GM18499 (cell line): ENCODE results near the gene TSPO2.

Experiments used
- ATAC-seq: cut with Tn5 transposase; IDR thresholded peaks from one replicate; pipeline ENCODE4 v1.9.1; 2021; ENCODE audit warnings: moderate number of reproducible peaks; ENCODE audit not compliant: insufficient read depth, unreplicated experiment

Gene TSPO2

DNA sequence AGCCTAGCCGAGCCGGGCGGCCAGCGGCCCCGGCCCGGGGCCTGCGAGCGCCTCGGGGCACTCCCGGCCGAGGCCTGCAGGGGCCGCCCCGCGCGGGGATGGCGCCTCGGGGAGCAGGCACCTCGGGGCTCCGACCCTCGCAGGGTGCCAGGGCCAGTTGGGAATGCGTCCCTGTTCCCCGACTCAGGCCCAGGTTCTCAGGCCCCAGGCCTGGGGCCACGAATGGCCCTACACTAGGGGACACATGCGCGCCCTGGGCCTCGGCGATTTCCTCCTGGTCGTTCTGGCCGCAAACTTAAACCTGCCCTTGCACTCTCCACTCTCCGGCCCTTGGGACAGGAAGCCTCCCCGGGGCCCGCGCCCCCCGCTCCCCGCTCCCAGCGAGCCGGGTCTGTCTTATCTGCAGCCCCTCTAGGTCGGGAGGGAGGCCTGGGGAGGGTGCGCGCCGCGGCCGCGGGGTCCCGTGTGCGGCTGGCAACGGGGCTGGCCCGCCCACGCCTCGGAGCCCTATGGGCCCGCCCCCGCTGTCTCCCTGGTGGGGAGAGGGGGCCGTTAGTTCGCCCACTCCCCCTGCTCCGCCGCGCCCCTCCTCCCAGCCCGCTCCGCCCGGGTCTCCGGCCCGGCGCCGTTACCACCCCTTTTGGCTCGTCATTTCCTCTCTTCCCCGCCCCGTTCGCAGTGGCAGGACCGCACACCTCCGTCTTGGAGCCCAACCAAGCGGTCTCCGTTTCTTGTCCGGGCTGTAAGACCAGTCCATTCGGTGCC, 31.1 kb downstream of the TSPO2 start:
- ATAC-seq, result peak; percentile 5

DNA sequence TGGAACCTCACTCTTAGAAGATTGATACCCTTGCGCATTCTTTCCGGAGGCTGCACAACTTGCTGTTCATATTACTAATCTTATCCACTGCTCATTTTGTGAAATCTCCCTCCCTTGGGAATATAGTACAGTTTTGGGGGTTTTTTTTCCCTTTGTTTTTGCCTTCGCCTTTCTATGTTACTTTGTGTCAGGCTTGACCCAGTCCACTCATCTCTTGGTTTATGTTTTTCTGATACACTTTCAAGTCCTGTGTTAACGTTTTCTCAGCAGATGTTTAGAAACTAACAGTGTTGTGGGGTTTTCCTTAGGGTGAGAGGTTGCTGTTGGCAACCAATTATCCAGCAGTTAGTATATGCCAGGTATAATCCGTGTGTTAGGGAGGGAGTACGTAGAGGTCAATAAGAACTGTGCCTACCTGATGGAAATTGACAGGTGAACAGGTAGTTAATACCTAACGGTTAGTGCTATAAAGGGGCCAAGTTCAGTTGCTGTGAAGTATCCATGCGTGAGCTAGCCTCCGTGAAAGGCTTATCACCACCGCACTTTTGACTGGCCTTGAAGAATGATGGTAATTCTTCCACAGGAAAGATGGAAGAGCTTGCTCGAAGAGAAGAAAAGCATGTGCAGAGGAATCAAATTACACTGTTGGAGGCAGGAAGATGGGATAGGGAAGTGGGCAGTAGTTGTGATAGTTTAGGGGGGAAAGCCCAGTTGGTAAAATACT, 31.9 kb downstream of the TSPO2 start:
- no peak for ATAC-seq

DNA sequence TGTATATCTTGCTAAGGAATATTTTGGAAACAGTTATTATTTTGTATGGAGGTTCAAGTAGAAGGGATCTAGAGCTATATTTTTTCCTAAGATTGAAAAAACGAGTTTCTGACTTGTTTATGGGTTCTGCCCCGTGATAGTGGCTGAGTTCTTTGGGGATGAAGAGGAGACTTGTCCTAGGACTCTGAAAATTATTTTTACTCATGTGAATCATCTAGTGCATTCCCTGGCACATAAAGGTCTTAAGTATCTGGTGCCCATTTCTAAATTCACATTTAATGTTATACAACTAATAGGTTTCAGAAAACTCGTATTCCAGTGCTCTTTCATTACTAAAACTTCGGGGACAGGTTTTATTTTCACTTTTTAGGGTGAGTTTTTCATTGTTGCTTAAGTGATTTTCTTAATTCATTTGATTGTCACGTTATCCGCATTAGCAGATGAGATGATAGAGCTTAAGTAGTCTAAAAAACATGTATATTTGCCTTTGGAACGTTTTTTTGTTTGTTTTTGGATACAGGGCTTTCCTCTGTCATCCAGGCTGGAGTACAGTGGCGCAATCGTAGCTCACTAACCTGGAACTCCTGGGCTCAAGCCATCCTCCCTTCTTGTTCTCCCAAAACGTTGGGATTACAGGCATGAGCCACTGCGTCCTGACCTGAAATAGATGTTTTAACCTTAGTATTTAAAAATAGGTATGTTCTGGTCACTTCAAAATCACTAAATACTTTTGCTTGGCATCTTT, 32.6 kb downstream of the TSPO2 start:
- no peak for ATAC-seq

DNA sequence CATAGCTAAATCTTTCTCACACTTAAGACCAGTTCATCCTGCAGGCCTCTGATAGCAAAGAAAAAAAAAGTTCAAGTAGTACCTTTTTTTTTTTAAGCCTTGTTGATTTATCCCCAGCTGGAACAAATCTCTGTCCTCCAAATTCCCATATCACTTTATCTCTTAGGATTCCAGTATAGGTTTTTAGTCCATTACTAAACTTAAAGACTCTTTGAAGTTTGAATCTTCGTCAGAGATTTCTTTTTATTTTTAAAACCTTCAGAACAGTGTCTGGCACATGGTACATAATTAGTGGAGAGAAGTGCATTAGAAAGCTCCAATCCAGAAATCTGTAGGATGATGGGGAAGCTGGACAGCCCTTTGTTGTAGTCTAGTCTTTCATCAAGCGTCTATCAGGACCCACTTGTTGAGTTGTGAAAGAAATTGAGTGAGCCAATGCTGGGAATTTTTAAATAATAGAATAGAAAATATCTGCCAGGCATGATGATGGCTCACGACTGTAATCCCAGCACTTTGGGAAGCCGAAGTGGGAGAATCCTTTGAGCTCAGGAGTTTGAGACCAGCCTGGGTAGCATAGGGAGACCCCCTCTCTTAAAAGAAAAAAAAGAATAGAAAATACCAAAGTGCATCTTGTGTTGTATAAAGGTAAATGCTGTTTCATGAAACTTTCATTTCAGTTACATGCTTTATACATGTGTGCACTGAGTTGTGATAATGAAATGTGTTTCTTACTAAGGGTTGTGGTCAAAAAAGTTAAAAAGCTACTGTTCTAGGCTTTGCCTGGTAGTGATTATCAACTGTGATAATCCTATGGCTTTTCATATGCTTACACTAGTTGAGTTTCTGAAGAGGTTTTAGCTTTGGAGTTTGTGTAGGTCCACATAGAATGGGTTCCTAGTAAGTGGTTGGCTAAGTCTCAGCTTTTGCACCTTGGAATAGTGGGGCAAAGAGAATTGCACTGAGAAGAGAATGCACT, 33.7 kb downstream of the TSPO2 start:
- ATAC-seq, result no peak

DNA sequence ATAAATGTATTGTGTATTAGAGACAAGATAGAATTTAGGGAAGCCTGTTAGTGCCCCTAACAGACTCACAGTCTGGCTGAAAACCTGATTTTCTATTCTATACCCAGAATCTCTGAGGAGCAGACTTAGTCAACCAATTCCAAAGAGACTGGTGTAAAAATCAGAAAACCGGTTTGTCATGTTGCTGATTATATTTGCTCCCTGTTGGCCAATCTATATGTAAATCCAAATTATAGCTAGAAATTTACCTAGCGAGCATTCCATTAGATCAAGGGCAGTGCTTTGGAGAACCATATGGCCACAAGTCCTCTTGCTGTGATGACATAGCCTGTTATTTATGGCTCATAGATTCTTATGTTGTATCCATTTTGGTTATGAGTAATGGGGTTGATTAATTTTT, 35.3 kb downstream of the TSPO2 start:
- no peak for ATAC-seq

DNA sequence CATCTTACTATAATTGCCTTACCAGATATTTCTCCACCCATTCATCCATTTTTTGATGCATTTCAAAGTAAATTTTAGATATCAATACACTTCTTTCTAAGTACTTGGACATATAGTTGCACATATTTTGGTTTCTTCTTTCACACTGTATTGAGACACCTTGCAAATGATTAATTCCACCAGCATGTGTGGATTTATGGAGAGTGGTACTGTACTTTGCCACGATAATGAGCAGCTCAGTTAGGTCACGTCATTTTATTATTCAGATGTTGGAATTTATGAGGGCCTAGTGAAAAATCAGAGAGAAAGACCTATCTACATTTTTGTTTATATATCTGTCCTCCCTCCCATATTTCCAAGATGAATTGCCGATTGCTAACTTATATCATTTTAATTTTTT, 35.8 kb downstream of the TSPO2 start:
- no peak for ATAC-seq

DNA sequence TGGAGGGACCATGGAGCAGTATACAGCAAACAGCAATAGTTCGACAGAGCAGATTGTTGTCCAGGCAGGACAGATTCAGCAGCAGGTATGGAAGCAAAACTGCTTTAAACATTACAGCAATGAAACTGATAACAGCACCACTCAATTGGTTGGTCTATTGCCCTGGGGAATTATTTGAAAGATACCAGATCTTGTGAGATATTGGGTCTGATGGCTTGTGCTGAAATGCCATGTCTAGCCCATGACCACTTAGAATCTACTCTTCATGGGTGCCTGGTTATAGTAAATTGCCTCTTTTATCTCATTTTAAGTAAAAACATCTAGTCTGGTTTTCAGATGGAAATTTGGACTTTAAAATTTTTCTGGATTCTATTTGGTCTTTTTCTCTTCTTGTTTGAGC, 36.8 kb downstream of the TSPO2 start:
- ATAC-seq, result no peak

DNA sequence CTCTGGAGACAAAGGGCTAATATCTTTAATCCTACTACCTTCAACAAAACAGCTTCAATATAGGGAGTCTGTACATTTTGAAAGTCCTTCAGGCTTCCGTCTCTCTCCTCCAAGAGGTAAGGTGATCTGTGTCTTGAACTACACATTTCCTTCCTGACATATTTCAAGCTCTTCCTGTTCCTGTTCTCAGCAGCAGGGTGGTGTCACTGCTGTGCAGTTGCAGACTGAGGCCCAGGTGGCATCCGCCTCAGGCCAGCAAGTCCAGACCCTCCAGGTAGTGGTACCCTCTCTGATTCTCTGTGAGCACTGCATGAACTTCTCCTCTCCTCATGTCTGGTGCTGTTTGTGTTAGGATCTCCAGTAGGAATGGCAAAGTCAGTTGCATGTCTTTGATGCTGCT, 38.4 kb downstream of the TSPO2 start:
- ATAC-seq, result no peak

DNA sequence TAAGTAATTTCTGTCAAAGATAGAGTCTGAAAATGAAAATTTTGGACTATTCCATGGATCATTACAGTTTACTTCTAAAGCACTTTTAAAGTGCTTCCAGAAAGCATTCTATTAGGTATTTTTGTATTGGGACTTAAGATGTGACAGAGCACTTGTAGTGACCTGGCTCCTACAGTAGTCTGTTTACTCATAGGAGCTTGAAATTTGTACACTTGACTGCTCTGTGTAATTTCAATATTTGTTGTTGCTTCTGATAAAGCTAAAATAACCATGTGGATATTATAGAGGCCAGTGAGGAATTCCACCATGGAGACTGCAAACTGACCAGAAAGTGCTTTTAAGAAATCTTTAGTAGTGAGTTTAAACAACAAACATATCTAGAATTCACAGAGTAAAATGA, 40.8 kb downstream of the TSPO2 start:
- no peak for ATAC-seq

DNA sequence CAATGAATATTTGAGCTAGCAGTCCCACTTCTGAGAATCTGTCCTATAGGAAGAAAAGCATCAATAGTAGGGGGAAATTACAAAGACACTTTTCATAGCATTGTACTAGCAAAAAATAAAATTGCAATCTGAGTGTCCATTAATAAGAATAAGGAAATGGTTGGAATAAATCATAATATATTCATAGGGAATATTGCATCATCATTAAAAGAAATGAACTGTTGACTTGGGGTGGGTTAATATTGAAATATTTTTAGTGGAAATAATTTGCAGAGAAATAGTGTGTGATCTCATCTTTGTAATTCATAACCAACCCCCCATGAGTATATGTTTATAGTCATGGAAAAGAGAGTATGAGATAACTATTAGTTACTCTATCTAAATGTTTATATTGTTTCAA, 42.9 kb downstream of the TSPO2 start:
- no peak for ATAC-seq

DNA sequence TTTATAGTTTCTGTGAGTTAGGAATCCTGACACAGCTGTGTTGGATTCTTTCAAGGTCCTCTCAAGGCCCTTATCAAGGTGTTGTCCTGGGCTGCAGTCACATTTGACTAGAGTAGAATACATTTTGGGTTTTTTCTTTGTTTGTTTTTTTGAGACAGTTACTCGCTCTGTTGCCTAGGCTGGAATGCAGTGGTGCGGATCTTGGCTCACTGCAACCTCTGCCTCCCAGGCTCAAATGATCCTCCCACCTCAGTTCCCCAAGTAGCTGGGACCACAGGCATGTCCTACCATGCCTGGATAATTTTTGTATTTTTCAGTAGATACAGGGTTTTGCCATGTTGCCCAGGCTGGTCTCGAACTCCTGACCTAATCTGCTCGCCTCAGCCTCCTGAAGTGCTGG, 46.2 kb downstream of the TSPO2 start:
- ATAC-seq, result no peak

DNA sequence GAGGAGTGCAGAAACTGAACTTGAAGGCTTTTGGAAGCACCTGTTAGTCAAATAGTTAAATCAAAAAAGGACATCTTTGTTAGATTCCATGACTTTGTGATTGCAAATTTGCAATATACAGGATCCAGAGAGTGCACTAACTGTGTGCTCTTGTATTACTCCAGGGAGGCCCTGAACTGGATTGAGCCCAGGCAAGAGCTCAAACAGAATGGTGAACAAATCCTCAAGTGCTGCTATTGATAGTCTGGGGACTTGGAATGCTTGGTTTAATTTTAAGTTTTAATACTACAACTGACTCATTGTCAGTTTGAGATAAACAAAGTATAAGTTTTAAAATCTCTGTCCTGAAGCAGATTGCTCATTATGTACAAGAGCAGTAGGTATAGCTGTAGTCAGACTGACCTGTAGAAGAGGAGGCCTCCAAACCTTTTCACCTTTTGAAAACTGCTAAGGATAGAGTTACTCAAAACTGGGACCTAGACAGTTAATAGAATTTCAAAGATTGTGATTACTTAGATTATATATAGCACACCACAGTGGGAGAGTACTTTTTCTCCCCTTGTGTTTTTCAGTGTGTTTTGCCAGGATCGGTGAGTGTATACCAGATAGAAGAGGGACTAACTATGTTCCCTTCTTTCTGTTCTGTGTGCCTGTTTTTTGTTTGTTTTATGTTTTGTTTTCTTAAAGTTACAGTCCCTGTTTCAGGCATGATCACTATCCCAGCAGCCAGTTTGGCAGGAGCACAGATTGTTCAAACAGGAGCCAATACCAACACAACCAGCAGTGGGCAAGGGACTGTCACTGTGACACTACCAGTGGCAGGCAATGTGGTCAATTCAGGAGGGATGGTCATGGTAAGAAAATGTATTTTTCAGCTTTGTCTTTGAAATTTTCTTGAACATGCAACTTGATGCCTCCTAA, 48.8 kb downstream of the TSPO2 start:
- no peak for ATAC-seq

DNA sequence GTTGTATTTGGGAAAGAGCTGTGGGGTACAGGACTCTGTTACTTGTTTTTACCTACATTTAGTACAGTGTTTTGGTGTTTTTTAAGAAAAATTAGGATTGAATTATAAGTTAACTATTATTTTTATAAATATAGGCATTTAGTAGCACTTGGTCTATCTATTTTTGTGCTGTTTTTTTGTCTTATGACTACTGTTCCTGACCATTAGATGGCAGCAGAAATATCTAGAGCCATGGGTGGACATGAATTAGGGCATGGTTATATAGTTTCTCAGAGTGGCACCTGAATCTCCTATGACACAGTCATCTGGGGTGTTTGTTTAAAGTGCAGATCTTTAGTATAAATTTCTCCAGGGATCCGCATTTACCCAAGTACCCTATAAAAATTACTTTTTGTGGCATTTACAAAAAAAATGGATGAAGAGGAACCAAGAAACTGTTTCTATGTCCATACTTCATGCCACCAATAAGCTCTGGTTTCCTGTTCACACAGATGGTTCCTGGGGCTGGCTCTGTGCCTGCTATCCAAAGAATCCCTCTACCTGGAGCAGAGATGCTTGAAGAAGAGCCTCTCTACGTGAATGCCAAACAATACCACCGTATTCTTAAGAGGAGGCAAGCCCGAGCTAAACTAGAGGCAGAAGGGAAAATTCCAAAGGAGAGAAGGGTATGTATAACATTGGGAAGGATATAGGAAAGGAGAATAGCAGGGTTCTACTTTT, 50.3 kb downstream of the TSPO2 start:
- ATAC-seq, result no peak

DNA sequence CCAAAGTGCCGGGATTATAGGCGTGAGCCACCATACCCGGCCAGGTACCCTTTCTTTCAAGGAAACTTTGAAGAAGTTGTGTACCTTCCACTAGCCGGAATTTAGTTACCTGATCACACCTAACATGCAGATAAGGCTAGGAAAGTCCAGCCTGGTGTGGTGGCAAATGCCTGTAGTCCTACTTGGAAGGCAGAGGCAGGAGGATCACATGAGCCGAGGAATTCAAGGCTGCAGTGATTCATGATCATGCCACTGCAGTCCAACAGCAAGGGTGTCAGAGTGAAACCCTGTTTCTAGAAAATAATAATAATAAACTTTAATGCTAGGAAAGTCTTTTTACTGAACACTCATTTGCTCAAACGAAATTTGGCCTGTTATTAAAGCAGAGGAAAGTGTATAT, 51.5 kb downstream of the TSPO2 start:
- no peak for ATAC-seq
